HG03097 (cell line): ENCODE measurements around the gene DIAPH2.

Source experiments
- ATAC-seq: cut with Tn5 transposase; IDR thresholded peaks from one replicate; pipeline ENCODE4 v1.9.1; 2021; ENCODE audit not compliant: unreplicated experiment, low FRiP score

DIAPH2 gene

DNA sequence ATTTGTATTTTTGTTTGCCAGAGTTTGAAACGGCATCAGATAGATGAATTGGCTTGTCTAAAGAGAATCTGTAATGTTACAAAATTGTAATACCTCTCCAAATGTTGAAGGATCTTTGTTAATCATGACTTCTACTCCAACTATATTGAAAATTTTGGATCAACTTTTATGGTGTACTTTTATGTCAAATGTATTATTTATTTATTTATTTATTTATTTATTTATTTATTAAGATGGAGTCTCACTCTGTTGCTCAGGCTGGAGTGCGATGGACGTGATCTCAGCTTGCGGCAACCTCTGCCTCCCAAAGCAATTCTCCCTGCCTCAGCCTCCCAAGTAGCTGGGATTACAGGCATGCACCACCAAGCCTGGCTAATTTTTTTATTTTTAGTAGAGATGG is 235.0 kb downstream of the DIAPH2 start:
- no peak for ATAC-seq

DNA sequence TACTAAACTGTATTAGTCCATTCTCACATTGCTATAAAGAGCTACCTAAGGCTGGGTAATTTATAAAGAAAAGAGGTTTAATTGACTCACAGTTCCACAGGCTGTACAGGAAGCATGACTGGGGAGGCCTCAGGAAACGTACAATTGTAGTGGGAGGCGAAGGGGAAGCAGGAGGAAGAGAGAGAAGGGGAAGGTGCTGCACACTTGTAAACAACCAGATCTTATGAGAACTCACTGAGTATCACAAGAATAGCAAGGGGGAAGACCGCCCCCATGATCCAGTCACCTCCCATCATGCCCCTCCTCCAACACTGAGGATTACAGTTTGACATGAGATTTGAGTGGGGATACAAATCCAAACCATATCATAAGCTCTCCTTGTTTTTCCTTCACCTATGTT is 239.9 kb downstream of the DIAPH2 start:
- no peak for ATAC-seq

- ATAC-seq, result no peak
Measured at GRCh38 chrX:96929036-96929435, 244.4 kb downstream of the DIAPH2 start.

GRCh38 chrX:96957718-96958117 is 273.1 kb downstream of the DIAPH2 start:
- ATAC-seq, result no peak

GRCh38 chrX:96971812-96972211 is 287.2 kb downstream of the DIAPH2 start:
- no peak for ATAC-seq

DNA sequence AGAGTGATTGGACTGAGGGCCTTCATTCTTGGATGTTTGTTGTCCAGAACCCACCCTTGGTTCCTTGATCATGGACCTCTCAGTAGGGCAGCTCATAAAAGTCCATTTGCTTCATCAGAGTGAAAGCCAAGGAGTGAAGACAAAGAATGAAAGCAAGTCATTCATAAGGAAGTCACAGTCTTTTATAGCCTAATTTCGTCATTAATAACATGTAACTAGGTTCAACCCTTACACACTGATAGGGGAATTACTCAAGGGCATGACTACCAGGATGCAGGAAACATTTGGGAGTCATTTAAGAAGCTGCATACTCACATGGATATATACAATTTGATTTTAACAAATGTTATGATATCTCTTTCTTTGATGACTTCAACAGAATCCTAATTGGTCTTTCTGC is 294.3 kb downstream of the DIAPH2 start:
- no peak for ATAC-seq

- no peak for ATAC-seq
Measured at GRCh38 chrX:96979766-96980165, 295.1 kb downstream of the DIAPH2 start.

GRCh38 chrX:96982161-96982560 is 297.5 kb downstream of the DIAPH2 start:
- ATAC-seq, result no peak

DNA sequence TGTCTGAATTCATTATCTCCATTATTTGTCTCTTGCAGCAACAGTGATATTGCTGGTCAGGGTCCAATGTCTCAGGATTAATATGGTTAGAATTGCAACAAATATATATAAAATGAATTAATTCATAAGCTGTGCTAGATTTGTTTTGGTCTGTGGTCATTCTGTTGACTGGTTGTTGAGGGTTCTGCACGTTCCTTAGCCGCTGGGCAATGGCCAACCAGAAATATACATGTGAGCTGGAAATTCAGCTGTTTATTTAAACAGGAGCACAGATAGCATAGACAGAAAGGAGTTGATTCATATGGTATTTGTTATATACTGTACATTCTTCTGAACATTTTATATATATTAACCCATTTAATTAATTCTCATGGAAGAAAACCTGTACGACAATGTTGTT is 299.9 kb downstream of the DIAPH2 start:
- no peak for ATAC-seq

- no peak for ATAC-seq
Measured at GRCh38 chrX:96985046-96985445, 300.4 kb downstream of the DIAPH2 start.

- no peak for ATAC-seq
Measured at GRCh38 chrX:96987228-96987627, 302.6 kb downstream of the DIAPH2 start.

DNA sequence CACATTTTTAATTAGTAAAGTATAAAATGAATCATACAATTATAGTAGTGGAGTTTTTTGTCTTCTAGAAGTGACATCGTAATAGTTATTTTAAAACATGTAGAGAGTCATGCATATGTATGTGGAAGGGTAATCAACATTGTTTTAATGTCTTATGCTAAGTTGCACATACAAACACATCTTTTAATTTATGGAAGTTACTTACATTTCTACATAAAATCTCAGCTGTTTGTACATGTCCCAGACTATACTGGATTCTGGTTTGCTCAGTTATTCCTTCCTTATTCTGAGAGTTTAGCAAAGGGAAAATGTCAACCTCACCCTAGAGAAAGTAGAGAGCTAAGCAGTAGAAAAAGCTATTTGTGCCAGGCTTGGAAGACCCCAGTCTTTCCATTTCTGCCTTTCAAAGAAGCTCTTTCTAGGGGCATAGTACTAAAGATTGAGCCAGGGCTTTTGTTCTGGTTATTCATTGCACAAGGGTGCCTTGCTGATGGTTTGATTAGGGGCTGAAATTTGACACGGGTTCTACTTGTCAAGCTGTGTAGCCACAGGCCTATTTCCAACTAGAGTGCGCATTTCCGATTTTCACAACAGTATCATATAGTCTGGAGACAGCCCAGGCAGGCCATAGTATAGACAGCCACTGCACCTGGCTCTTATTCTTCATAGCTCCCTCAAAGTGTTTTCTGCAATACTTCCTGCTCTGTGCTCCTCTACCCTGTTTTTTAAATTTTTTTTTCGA is 305.4 kb downstream of the DIAPH2 start:
- ATAC-seq, result no peak

DNA sequence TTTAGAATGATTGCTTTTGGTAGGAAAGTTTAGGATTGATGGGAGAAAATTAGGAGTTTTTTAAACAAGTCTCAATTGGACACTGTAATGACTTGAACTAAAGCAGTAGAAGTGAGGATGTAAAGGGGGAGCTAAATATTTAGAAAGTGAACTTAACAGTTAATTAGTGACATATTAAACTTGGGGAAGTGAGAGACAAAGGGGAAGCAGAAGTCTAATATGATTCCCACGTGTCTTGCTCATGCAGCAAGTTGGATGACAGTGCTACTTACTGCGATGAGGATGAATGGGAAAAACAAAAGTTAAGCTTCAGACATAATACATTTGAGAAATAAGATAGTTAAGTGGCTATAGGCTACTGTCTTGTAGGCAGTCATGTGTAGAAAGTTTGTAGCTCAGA is 309.5 kb downstream of the DIAPH2 start:
- no peak for ATAC-seq

DNA sequence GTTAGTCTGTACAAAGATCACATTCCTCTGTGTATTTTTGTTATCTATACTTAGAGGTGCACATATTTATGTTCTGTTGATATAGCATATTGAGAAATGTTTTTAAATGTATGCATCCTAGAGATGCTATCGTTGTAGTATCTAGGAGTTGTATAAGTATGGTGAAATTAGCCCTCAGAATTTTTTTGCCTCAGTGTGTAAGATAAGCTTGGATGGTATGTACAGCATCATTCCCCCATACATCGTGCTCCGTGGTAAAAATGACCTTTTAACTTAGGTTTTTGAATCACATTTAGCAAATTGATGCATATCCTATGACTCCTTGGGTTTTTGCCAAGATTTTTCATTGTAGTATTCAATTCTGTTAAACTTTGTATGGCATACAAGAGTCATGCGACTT is 312.6 kb downstream of the DIAPH2 start:
- no peak for ATAC-seq

DNA sequence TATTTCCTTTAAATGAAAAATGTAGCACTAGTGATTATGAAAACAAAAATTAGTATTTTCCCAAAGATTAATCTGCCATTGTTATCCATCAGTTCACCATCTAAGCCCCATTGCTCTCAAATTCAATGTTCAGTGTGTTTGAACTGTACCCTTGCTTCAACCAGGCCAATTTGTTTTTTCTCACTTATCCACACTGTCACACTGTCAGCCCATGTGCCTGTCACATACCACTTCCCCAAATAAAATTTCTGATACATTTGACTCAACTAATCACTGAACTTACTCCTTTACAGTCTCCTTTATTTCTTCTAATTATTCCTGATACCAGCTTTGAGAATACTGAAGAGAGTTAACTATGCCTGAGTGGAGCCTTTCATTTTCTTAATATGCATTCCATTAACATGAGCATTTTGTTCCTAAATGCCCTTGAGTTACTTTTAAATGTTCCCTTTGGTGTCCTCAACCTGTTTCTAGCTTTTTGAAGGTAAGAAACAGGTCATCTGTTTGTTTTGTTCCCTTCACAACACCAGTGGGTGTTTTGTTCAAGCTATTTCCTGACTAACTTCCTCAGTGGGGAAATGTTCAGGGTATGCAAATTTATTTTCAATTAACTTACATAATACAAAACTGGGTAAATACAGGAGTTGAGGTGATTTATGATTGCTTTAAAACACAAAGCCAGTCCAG is 316.2 kb downstream of the DIAPH2 start:
- no peak for ATAC-seq

DNA sequence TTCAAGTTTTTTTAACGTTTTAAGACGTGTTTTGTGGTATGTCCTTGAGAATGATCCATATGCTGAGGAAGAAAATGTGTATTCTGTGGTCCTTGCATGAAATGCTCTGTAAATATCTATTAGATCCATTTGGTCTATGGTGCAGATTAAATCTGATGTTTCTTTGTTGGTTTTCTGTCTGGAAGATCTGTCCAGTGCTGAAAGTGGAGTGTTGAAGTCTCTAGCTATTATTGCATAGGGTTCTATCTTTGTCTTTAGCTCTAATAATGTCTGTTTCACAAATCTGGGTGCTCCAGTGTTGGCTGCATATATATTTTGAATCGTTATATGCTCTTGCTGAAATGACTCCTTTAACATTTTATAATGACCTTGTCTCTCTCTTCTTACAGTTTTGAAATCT is 321.5 kb downstream of the DIAPH2 start:
- ATAC-seq, result no peak

- no peak for ATAC-seq
Measured at GRCh38 chrX:97009391-97009790, 324.7 kb downstream of the DIAPH2 start.

- ATAC-seq, result no peak
Measured at GRCh38 chrX:97011540-97011939, 326.9 kb downstream of the DIAPH2 start.

DNA sequence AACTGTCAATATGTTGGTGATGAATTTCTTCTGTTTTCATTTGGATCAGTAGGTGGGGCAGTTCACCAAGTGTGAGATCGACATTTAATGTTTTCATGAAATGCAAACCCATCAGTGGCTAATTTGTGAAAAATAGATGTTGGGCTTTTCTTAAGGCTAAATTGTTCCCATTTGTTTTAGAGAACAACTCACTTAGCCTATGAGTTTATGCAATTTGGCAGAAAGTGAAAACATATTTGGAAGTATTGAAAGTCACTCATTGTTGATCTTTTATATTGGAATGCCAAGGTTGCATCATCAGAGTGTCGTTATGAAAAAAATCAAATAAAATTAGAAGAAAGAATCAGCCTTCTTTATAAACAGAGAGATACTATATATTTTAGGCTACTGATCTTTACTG is 331.5 kb downstream of the DIAPH2 start:
- ATAC-seq, result no peak

DNA sequence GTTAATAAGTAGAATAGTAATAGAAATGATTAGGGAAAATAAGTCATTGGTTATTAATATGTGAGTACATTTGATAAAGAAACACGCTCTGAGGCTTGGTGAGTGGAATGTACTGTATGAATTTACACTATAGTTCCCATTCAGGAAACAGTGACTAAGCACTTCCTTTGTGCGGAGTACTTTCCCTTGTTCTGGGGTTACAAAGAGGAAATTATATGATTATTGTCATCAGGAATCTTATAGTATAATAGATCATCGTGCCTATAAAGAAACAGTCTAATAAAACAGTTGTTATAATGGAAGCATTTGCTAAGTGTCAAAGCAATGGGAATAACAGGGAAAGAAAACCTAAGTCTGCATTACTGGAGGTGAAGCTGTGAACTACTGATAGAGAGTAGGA is 337.0 kb downstream of the DIAPH2 start:
- ATAC-seq, result no peak

DNA sequence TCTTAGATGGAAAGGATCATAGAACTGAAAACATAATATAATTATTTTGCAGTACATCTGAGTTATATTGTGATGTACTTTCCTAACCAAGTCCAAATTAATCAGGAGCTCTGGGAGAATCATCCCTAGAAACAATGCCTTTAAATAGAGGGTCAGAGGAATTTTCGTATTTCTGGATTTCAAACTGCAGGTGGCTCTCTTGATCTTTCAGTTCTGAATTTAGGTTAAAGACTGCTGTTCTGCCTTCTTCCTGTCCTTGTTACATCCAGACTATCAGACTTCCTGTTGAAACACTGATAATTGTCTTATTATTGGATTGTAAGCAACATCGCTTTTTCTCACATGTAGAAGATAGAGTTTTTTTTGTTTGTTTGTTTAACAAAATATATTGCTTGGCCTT is 341.8 kb downstream of the DIAPH2 start:
- ATAC-seq, result no peak

DNA sequence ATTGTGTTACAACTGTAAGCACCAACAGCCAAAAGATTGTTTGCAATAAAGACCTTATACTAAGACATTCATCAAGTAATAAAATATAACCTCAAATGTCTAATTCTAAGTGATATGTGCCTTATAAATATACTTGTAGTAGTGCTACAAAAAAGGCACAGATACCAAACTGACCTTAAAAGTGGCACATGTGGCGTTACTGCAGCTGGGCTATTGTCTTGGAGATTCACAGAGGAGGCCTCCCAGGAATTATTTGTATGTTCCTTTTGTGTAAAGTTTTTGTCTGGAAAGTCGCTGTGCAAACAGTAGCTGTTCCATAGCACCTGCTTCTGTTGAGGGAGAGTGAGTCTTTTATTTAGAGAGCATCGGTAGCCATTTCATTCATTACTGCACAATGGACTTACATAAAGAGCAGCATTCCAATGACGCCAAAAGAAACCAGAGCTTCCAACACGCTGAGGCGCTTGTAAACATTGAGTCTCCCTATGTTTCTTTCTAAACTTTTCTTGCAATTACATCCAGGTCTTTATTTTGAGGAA is 342.8 kb downstream of the DIAPH2 start:
- no peak for ATAC-seq
